Hepatocyte (in vitro differentiated cells): ENCODE measurements around the gene PLCB2. TPM values are rescaled to one million over a fixed set of nuclear protein-coding genes. Genes with fewer than 3 reads are reported as not detected.

Source experiments
- DNase-seq: peaks from one replicate; pipeline ENCODE4 v3.0.0-alpha.2; 2016; ENCODE audit warnings: low spot score
- H2AFZ ChIP-seq: fragments of 200-600 bp; sonication (generic); 2 replicates; pipeline ENCODE4 v1.6.0; 2016; ENCODE audit warnings: antibody characterized with exemption, mild to moderate bottlenecking
- H3K27ac ChIP-seq: fragments of 200-600 bp; sonication (generic); 2 replicates; pipeline ENCODE4 v1.5.1; 2016; ENCODE audit warnings: mild to moderate bottlenecking
- H3K27me3 ChIP-seq: fragments of 200-600 bp; sonication (generic); 2 replicates; pipeline ENCODE4 v1.6.1; 2016
- H3K36me3 ChIP-seq: fragments of 200-600 bp; sonication (generic); replicated peaks from 2 replicates; pipeline ENCODE4 v1.5.1; 2016; ENCODE audit warnings: low read depth; ENCODE audit not compliant: insufficient read depth
- H3K4me1 ChIP-seq: fragments of 200-600 bp; sonication (generic); 2 replicates; pipeline ENCODE4 v1.5.1; 2016; ENCODE audit warnings: mild to moderate bottlenecking, moderate library complexity; ENCODE audit not compliant: insufficient read depth
- H3K4me2 ChIP-seq: fragments of 200-600 bp; sonication (generic); 2 replicates; pipeline ENCODE4 v1.6.0; 2016
- H3K4me3 ChIP-seq: fragments of 200-600 bp; sonication (generic); 2 replicates; pipeline ENCODE4 v1.5.1; 2016; ENCODE audit warnings: mild to moderate bottlenecking
- H3K79me2 ChIP-seq: fragments of 200-600 bp; sonication (generic); 2 replicates; pipeline ENCODE4 v1.6.0; 2017; ENCODE audit warnings: mild to moderate bottlenecking
- H3K9me2 ChIP-seq: fragments of 200-600 bp; sonication (generic); replicated peaks from 2 replicates; pipeline ENCODE4 v1.6.0; 2017; ENCODE audit warnings: mild to moderate bottlenecking; ENCODE audit not compliant: insufficient read depth
- H3K9me3 ChIP-seq: fragments of 200-600 bp; sonication (generic); 2 replicates; pipeline ENCODE4 v1.5.1; 2016; ENCODE audit warnings: low read depth, mild to moderate bottlenecking
- H4K20me1 ChIP-seq: fragments of 200-600 bp; sonication (generic); 2 replicates; pipeline ENCODE4 v1.6.0; 2016; ENCODE audit warnings: mild to moderate bottlenecking; ENCODE audit not compliant: insufficient read depth, poor library complexity, severe bottlenecking
- CTCF ChIP-seq: fragments of 200-600 bp; sonication (generic); IDR thresholded peaks from 2 replicates; pipeline ENCODE4 v1.5.1; 2016; ENCODE audit warnings: antibody characterized with exemption, mild to moderate bottlenecking; ENCODE audit not compliant: poor library complexity
- EZH2 ChIP-seq: fragments of 200-600 bp; sonication (generic); IDR thresholded peaks from 2 replicates; pipeline ENCODE4 v1.6.1; 2016; ENCODE audit warnings: antibody characterized with exemption, mild to moderate bottlenecking, borderline replicate concordance
- EZH2phosphoT487 ChIP-seq: fragments of 200-600 bp; sonication (generic); IDR thresholded peaks from one replicate; pipeline ENCODE4 v1.6.1; 2018; ENCODE audit warnings: antibody characterized with exemption, mild to moderate bottlenecking, low read depth, moderate library complexity; ENCODE audit not compliant: unreplicated experiment, severe bottlenecking
- WGBS: methylation state at CpG from one replicate; pipeline ENCODE4 v1.1.6; 2016; ENCODE audit warnings: low lambda C conversion rate; ENCODE audit errors: missing lambda C conversion rate; 5-methylcytosine and 5-hydroxymethylcytosine counted together
- polyA plus RNA-seq: library from polyadenylated mRNA; unstranded; fragments of >200 nt; fragmentation: Nextera tagmentation; extraction: Ambion mirVana; gene quantifications from 2 replicates; pipeline ENCODE4 v1.2.1, GENCODE V29; 2016
- total RNA-seq: library from RNA; depleted of rRNA; stranded (reverse); fragments of >200 nt; gene quantifications from 2 replicates; pipeline ENCODE4 v1.2.3, GENCODE V29; 2014

The PLCB2 gene
- total and polyA plus RNA-seq, 2 experiments from 2014 or later = 1.7 to 4.4 TPM

GRCh38 chr15:40320409-40320808 is 12.7 kb upstream of the PLCB2 start:
- H4K20me1 ChIP-seq = no peaks in the 10 kb centered on the region

GRCh38 chr15:40317580-40317979 is 9.8 kb upstream of the PLCB2 start:
- H3K9me2 ChIP-seq = no peaks in the 10 kb centered on the region
- no peaks in the 10 kb centered on the region for H3K36me3 ChIP-seq
- no peaks in the 10 kb centered on the region for H3K4me1 ChIP-seq
- WGBS = 83% methylated on average over 4 of the region's 4 CpGs
- no peaks in the 10 kb centered on the region for H3K9me3 ChIP-seq
- no peak for DNase-seq
- no peak overlapping the region for H3K4me3 ChIP-seq
- TF ChIP-seq CTCF (no peak), EZH2phosphoT487 (no peak), EZH2 (no peak)
- H4K20me1 ChIP-seq = no peaks in the 10 kb centered on the region
- H3K27me3 ChIP-seq = no peaks in the 10 kb centered on the region
- H3K4me2 ChIP-seq = no peak overlapping the region
- no peak overlapping the region for H2AFZ ChIP-seq
- no peaks in the 10 kb centered on the region for H3K79me2 ChIP-seq
- no peak overlapping the region for H3K27ac ChIP-seq

More at GRCh38 chr15:40320409-40320808, 12.7 kb upstream of the PLCB2 start:
- Histone ChIP-seq H3K9me3 (no peaks in the 10 kb centered on the region), H3K4me2 (no peak overlapping the region), H3K36me3 (no peaks in the 10 kb centered on the region), H2AFZ (no peak overlapping the region), H3K4me3 (no peak overlapping the region), H3K9me2 (no peaks in the 10 kb centered on the region), H3K79me2 (peaks cover 10% of the 10 kb centered on the region), H3K27me3 (no peaks in the 10 kb centered on the region), H3K4me1 (peaks cover 12% of the 10 kb centered on the region), H3K27ac (no peak overlapping the region)
- DNase-seq = no peak
- no peak for TF ChIP-seq CTCF
- TF ChIP-seq EZH2 = no peak
- no peak for TF ChIP-seq EZH2phosphoT487
- WGBS = 65% methylated on average over 1 of the region's 1 CpG

- no peaks in the 10 kb centered on the region for H3K9me2 ChIP-seq
- H3K4me1 ChIP-seq = no peaks in the 10 kb centered on the region
- H3K9me3 ChIP-seq = no peaks in the 10 kb centered on the region
- H3K4me3 ChIP-seq = no peak overlapping the region
- no peak for DNase-seq
- 67% methylated on average over 3 of the region's 3 CpGs for WGBS
- TF ChIP-seq CTCF = no peak
- no peak for TF ChIP-seq EZH2phosphoT487
- TF ChIP-seq EZH2 = no peak
- no peak overlapping the region for H3K27ac ChIP-seq
- no peak overlapping the region for H2AFZ ChIP-seq
- H3K36me3 ChIP-seq = no peaks in the 10 kb centered on the region
- H3K4me2 ChIP-seq = no peak overlapping the region
- H3K79me2 ChIP-seq = no peaks in the 10 kb centered on the region
- H4K20me1 ChIP-seq = no peaks in the 10 kb centered on the region
- H3K27me3 ChIP-seq = peaks cover 5% of the 10 kb centered on the region
Observed at GRCh38 chr15:40316931-40317330, 9.2 kb upstream of the PLCB2 start.
